ENCODE results near the gene ARHGEF2.
"Not testable (repeated sequence)": the region's sequence is repeated elsewhere in the genome, so short reads cannot be mapped to it uniquely, and the experiment has no call there.

The ARHGEF2 gene

DNA sequence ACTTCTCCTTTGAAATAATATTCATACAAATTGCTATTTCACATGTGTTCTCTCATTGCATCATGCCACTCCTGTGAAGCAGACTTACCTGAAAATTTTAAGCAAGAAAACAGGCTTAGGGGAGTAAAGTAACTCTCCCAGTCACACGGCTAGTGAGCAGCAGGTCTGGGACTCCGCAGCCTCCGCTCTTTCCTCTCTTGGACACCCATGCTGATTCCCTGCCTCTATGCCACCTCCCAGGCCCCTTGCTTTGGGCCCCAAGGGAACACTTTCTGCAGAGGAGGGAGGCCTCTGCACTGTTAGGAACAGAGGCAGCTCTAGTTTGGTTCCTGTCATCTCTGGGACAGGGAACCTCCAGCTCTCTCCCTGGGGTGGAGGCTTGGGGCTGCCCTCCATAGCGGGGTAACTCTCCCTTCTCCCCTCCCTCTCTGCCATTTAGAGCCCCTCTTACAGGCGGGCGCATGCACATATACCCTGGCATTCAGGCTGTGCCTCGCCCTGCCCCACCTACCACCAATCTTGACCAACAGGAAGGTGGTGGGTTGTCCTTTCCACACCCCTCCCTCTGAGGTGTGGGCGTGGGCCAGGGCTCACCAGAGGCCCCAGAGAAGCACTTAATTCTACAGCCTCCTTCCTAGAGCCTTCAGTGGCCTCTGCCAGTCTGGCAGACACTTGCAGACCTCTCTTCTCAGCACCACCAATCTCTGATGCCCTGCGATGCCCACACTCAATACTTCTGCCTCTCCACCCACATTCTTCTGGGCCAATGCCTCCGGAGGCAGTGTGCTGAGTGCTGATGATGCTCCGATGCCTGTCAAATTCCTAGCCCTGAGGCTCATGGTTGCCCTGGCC is 37.1 kb downstream of the ARHGEF2 start, which contains the start of gene RXFP4:
TSS of gene RXFP4 (plus strand) at position 646 of the 852 bp plus-strand sequence. CDS start at position 718, 72 bp downstream.
- DNase-seq: no peak

DNA sequence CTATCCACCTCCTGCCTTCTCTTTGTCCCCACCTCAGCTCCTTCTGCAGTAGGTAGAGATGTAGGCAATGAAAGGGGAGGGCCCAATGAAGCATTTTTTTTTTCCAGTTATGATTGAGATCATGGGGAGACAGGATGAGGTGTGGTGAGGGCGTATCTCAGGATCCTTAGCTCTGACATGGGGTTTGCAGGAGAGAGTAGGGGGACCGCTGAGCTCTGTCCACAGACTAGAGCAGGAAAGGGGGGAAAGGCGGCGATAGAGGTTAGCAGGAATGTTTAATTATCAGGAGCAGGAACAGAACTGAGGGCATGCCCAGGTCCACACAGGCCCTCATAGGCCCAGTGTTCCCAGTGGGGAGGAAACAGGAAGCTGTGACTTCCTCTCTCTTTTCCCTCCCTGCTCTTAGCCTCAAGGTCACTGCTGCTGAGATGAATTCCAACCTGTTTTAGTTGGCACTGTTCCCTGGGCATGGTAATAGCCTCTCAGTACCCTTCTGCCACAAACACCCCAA is 37.8 kb downstream of the ARHGEF2 start:
- DNase-seq: peak; percentile 46

DNA sequence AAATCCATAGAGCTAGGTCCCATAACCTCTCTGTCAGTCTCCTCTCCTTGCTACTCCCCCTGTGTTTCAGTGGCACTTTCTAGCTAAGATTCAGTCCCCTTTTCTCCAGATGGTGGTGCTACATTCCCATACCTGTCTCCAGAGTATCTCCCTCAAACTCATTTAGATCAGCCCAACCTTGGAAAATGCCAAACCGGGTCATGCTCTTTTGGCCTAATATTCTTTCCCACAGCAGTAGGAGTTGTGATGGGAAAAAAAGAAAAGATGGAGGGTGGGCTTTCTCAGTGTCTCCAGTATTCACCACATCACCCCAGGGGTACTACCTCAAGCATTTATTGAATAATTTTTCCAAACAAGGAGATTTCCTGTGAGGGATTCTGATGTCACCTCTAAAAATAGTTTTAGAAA is 40.1 kb downstream of the ARHGEF2 start:
- DNase-seq: peak; percentile 56

DNA sequence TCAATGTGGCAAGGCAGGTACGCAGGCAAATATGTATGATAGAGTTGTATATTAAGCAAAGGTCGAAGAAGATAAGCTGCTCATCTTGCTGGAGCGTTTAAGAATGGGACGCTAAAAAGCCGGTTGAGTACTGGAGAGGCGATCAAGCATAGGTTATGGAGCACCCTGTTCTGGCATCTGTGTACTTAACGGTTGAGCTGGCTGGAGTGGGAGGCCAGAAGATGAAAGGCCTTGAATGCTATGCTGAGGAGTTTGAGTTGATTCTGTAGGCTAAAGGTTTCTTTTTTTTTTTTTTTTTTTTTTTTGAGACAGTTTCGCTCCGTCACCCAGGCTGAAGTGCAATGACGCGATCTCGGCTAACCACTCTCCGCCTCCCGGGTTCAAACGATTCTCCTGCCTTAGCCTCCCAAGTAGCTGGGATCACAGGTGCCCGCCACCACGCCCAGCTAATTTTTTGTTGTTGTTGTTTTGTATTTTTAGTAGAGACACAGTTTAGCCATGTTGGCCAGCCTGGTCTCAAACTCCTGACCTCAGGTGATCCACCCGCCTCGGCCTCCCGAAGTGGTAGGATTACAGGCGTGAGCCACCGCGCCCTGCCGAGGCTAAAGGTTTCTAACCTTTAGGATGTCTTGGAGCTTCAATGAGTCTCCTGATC is 43.3 kb downstream of the ARHGEF2 start:
- no peak for DNase-seq

DNA sequence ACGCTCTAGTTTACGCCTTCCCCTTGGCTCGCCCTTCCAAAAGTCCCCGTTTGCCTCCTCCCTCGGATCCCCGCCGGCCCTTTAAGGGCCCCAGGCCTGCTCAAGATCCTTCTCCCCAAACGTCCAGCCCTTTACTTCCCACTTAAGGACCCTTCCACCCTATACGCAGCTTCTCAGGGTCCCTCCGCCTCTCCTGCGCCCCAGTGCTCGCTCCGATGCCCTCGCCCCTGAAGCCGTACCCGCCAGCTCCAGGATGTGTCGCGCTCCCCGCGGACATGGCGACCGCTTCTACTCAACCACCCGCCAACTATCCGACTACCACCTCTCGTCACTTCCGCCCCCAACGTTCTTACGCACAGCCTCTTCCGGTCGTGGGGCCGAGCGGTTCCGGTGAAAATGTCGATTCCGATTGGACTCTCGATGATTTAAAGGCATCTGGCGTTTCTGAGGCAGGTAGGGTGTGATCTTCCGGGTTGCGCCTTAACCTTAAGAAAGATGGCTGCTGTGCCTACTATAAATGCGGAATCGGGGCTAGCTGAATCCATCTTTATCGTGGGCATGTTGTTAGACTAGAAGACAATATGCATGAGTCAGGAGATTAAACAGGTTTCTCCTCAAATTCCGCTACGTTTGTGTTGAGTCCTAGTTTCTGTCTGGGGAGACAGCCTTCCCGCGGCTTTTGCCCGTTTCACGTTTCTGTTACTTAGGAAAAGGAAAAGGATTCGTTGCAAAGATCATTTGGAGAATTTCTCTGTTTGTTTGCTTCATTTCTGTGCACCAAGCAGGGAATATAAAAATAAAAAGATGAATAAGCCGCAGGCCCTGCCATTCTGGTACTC is 44.0 kb downstream of the ARHGEF2 start, which contains the start of gene KHDC4:
TSS of gene KHDC4 (minus strand) at position 317 of the 839 bp plus-strand sequence. CDS start at position 277, 40 bp downstream.
- DNase-seq: peak; percentile 98

DNA sequence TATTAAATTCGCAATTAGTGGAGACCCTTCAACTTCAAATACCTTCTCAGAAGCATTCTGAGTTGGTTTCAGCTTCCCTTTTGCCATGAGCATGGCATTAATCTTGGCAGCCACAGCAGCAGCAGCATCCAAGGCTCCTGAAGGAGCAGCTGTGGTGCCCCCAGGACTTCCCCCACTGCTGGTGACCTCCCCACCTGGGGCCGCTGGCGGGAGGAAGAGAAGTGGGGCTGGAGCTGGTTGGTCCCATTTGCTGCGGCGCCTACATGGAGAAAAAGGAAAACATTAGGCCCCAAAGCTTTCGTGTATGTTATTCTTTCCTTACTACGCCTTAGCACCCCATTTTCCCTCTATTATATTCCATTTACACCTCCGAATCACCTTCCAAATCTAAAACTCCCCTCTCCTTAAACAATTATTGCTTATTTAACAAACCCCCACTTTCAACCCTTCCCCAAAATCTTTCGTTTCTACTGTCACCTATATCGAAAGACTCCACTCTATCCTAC is 44.7 kb downstream of the ARHGEF2 start:
- DNase-seq: no peak

DNA sequence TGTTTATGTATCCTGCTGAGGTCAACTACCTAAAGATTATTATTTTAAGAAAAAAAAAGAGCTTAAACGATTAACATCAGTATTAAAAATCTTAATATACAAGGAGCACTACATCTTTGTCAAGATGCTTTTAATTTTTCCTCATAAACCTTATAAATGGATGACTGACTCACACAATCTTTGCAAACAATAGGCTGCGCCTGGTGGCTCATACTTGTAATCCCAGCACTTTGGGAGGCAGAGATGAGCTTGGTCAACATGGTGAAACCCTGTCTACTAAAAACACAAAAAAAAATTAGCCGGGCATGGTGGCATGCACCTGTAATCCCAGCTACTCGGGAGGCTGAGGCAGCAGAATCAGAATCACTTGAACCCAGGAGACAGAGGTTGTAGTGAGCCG is 45.9 kb downstream of the ARHGEF2 start:
- DNase-seq: no peak

DNA sequence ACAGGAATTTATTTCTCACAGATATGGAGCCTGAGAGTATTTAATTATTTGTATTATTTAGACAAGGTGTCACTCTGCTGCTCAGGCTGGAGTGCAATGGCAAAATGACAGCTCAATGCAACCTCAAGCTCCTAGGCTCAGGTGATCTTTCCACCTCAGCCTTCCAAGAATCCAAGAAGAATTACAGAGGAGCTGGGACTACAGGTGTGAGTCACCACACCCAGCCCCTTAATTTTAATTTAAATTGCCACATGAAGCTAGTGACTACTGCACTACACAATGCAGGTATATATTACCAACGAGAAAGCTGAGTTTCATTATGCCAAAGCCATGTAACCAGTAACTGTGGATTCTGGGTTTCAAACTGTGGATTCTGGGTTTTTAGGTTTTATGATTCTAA is 46.3 kb downstream of the ARHGEF2 start:
- no peak for DNase-seq

DNA sequence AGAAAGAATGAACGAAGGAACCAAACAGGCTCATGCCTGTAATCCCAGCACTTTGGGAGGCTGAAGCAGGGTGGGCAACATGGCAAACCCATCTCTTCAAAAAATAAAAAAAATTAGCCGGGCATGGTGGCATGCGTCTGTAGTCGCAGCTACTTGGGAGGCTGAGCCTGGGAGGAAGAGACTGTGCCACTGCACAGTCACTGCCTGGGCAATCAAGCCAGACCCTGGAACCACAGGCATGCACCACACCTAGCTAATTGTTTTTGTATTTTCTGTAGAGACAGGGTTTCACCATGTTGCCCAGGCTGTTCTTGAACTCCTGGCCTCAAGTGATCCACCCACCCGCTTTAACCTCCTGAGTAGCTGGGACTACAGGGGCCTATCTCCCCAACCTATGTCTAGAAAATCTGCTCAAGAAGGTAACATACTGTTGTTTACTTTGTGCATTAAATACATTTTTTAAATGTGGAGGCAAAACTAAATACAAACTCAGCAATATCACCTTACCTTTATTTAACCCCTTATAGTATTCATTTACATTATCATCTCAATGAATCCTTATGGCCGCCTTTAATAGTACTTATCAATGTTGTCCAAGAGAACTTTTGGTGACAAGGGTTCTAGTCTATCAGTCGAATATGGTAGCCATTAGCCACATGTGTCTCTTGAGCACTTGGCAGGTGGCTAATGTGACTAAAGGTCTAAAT is 46.9 kb downstream of the ARHGEF2 start:
- no peak for DNase-seq

DNA sequence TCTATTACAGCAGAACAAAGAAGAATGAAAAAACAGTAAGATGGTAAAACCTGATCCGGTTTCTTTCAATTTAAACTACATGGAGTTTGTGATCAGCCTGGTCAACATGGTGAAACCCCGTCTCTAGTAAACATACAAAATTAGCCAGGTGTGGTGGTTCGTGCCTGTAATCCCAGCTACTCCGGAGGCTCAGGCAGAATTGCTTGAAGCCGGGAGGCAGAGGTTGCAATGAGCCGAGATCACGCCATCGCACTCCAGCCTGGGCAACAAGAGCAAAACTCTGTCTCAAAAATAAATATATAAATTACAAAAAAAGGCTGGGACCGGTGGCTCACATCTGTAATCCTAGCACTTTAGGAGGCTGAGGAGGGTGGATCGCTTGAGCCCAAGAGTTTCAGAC is 47.6 kb downstream of the ARHGEF2 start:
- DNase-seq: not testable (repeated sequence)

DNA sequence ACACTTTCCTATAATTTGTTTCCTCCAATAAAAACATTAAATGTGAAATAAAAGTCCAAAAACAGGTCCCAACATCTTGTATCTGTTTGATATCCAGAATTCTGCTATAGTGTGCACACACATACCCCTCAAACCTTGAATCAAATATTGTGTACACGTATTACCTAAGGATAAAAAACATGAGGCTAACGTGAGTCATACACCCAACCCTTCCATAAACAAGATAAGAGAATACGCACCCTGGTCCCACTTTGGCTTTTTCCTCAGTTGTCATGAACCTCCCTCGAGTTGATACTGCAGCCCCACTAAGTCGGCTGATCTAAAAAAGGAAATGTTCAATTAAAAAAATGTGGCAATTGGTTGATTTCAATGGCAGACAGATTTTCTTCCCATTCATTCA is 49.3 kb downstream of the ARHGEF2 start:
- no peak for DNase-seq

DNA sequence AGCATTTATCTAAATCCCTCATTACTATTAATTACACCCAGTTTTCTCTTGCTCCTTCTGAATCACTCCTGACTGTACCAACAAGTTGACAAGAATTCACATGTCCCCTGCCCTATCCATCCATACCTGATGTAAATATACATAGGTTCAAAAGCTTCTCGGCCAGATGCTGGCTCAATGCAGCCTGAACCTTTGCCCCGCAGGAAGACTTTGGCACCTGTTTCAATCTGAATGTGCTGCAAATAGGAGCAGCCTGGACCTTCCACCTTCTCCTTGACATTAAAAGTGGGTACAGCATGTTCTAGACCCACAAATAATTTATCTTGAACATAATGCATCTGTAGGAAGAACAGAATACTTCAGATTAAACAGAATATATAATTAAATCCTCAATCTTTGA is 52.8 kb downstream of the ARHGEF2 start:
- DNase-seq: no peak

DNA sequence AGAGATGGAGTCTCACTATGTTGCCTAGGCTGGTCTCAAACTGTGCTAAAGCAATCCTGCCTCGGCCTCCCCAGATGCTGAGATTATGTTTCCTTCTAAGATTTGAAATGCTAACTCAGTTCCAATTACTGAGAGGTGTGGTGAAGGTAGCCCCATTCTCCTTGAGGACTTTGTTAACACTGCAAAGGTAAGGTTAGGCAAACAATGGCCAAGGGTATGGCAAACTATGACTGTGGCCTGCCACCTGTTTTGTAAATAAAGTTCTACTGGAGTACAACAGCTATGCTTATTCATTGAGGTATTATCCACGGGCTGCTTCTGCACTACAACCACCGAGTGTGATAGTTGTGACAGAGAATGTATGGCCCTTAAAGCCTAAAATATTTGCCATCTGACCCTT is 57.6 kb downstream of the ARHGEF2 start:
- DNase-seq: no peak

DNA sequence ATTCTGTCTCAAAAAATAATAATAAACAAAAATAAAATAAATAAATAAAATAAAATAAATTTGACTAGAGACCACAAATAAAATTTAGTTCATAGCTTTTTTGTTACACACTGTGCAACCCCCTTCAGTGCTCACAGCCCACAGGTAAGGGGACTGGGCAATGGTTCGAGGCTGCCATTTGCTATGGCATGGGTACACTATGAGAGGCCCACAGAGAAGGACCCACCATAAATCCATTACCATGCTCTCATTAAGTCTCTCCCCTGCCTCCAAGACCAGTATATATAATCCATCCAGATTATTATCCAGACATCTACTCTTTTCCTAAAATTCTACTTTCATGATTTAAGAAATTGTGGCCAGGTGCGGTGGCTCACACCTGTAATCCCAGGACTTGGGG is 58.5 kb downstream of the ARHGEF2 start:
- DNase-seq: no peak

DNA sequence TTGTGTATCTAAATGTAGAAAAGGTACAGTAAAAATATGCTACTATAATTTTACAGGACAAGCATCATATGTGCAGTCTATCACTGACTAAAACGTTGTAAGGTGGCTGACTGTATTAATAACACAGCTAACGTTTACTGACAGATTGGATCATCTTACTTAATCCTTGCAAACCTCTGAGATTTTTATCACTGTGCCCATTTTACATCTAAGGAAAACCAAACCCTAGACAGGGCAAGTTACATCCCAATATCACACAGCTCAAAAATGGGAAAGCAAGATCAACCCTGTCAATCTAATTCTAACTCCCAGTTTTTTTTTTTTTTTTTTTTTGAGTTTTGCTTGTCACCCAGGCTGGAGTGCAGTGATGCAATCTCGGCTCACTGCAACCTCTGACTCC is 59.7 kb downstream of the ARHGEF2 start:
- no peak for DNase-seq

DNA sequence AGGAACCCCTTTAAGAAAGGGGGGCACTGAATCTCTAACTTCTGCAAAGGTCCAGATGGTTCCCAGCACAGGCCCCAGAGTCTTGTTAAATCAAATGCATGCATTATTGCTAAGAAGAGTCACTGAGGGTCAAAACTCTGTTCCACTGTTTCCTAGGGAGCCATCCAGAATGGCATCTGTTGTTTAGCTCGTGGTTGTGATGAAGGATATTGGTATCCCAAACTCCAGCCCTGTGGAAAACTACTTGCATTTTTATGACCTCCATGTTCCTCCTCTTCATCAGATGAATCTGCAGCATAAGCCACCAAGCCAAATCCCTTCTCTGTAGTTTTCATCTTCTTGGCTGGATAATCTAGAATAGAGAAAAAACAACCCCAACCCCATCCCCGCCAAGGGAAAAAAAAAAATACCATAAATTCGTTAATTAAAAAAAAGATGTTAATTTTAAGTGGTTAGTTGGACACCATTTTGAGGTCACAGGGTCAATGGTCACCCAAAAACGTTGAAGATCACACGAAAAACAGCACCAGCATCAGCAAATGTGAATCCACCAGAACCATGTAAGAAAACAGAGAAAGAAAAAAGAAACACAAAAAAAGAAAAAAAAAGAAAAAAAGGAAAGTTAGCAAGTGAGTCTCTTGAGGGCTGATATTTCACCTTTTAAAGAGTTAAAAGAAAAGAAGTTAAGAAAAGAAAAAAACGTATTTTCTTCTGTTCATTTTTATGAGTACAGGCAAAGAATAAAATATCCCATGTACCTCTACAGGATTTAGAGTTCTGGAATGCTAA is 64.2 kb downstream of the ARHGEF2 start:
- DNase-seq: no peak

DNA sequence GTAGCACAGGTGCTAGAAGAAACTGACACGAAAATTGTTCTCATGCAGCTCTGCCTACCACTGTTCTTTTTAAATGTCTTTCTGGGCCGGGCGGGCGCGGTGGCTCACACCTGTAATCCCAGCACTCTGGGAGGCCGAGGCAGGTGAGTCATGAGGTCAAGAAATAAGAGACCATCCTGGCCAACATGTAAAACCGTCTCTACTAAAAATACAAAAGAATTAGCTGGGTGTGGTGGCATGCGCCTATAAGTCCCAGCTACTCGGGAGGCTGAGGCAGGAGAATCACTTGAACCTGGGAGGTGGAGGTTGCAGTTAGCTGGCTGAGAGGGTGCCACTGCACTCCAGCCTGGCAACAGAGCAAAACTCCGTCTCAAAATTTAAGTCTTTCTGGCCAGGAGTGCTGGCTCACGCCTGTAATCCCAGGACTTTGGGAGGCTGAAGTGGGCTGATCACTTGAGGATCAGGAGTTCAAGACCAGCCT is 66.3 kb downstream of the ARHGEF2 start:
- DNase-seq: no peak

DNA sequence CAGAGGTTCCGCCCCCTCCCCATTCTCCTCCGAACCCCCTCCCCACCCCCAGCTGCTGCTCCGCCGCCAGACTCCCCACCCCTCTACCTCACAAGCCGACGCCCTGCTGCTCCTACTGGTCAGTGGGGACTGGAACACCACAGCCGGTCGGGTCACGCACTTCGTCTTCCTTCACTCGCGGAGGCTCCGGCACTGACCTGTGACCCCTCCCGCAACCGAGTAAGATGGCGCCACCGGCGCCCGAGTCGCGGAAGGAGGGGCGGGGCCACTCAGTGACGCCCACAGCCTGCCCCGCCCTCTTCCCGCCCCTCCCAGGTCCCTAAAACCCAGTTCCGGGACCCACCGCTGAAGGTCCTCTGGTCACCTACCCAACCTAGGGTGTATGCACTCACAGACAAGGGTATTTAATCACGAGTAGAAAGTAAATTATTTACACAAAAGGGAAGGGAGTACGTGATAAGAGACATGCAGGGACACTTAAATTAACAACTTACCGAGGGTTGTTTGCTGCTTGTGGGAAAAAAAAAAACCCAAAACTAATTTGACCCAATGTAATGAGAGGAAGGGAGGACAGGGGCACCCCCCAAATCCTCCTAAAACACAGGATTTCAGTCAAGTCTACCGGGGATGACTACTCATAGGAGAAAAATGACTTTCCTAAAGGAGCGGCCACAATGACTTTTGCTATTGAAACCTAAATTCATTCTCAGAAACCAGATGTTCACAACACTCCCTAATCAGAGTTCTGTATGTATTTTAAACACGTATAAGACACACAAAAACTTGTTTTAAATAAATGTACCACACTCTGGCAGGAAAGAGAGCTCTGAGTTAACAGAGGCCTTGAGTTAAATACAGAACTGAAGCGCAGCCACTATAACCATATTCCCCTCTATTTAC is 66.9 kb downstream of the ARHGEF2 start, which contains the start of gene RIT1:
TSS of gene RIT1 (minus strand) at position 194 of the 900 bp plus-strand sequence. CDS start 588 bp downstream, outside the sequence.
- DNase-seq: peak; percentile 90

DNA sequence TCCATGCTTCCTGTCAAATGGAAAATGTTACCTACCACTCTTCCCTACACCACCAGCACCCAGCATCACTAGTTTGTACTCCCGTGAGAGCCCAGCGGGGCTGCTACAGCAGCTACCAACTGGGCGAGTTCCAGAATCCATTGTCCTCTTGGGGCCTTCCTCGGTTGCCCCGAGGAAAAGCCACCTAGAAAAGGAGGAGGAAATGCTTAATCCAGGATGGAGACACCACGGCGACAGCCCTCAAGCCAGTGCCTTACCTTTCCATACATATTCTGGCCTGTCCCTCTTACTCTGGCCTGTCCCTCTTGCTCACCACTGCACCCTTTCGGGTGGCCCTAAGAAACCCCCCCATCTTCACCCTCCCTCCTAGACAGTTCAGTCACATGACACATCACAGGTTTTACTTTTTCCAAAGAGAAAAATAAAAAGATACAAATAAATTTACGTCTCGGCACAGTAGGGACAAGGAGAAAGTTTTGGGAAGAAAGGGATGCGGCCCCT is 67.7 kb downstream of the ARHGEF2 start:
- peak; percentile 39 for DNase-seq

DNA sequence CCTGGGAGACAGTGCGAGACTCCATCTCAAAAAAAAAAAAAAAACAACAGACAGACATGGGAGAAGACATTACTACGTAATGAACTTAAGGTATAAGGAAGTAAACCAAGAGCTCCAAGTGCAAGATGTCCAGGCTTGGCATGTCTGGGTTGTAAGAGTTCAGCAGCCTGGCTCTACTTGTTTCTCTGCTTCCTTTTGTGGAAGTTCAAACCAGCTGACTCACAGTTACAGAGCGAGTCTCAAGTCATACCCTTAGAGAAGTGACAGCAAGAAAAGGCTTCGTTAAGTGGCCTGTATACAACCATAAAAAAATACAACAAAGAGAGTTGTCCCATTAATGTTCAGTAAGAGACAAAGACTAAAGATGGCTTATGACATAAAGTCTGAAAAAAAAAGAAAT is 68.5 kb downstream of the ARHGEF2 start:
- DNase-seq: no peak

All from femur (tissue), 1 donor.